ENCODE measurements around the gene KRR1.
A peak's percentile ranks its signal among the peaks of the same experiment; 100 is the strongest.
"Not testable (repeated sequence)": the region's sequence is repeated elsewhere in the genome, so short reads cannot be mapped to it uniquely, and the experiment has no call there.

Gene KRR1

GRCh38 chr12:75522124-75522523 lies 10.7 kb upstream of the KRR1 start:
- FAIRE-seq, result not testable (repeated sequence)

GRCh38 chr12:75521224-75521623 lies 9.8 kb upstream of the KRR1 start:
- FAIRE-seq, result not testable (repeated sequence)

GRCh38 chr12:75509621-75510020 lies 1.8 kb downstream of the KRR1 start:
- FAIRE-seq, result no peak

- FAIRE-seq, result no peak
Measured at GRCh38 chr12:75508159-75508558, 3.2 kb downstream of the KRR1 start.

GRCh38 chr12:75507086-75507485 lies 4.3 kb downstream of the KRR1 start:
- no peak for FAIRE-seq

GRCh38 chr12:75505706-75506312 lies 5.6 kb downstream of the KRR1 start:
- FAIRE-seq, result peak; percentile 8

GRCh38 chr12:75503866-75504265 lies 7.5 kb downstream of the KRR1 start:
- peak; percentile 57 for FAIRE-seq

GRCh38 chr12:75503459-75503858 lies 8.0 kb downstream of the KRR1 start:
- no peak for FAIRE-seq

GRCh38 chr12:75491169-75491568 lies 20.2 kb downstream of the KRR1 start:
- FAIRE-seq, result no peak

- no peak for FAIRE-seq
Measured at GRCh38 chr12:75489613-75490210, 21.7 kb downstream of the KRR1 start.

- no peak for FAIRE-seq
Measured at GRCh38 chr12:75489187-75489586, 22.2 kb downstream of the KRR1 start.

- no peak for FAIRE-seq
Measured at GRCh38 chr12:75488553-75488952, 22.9 kb downstream of the KRR1 start.

- FAIRE-seq, result no peak
Measured at GRCh38 chr12:75487308-75487707, 24.1 kb downstream of the KRR1 start.

- not testable (repeated sequence) for FAIRE-seq
Measured at GRCh38 chr12:75484450-75484849, 27.0 kb downstream of the KRR1 start.

GRCh38 chr12:75483431-75483830 lies 28.0 kb downstream of the KRR1 start:
- FAIRE-seq, result no peak

GRCh38 chr12:75482646-75483045 lies 28.8 kb downstream of the KRR1 start:
- no peak for FAIRE-seq

GRCh38 chr12:75481774-75482173 lies 29.6 kb downstream of the KRR1 start:
- FAIRE-seq, result no peak

GRCh38 chr12:75481013-75481705 lies 30.2 kb downstream of the KRR1 start:
- no peak for FAIRE-seq

- FAIRE-seq, result peak; percentile 54
Measured at GRCh38 chr12:75480469-75480949, 30.9 kb downstream of the KRR1 start, which contains the start of gene GLIPR1. Gene GLIPR1 (plus strand): TSS chr12:75480755. CDS start chr12:75480881, 126 bp downstream.

- FAIRE-seq, result no peak
Measured at GRCh38 chr12:75479963-75480461, 31.4 kb downstream of the KRR1 start.

- no peak for FAIRE-seq
Measured at GRCh38 chr12:75478116-75478794, 33.2 kb downstream of the KRR1 start.

GRCh38 chr12:75477137-75477536 lies 34.3 kb downstream of the KRR1 start:
- no peak for FAIRE-seq

- FAIRE-seq, result no peak
Measured at GRCh38 chr12:75476071-75476470, 35.3 kb downstream of the KRR1 start.

All from endometrium (tissue), 2 donors.